Nephron progenitor cell (in vitro differentiated cells): ENCODE results near the gene MYEOV.

Source experiments
- DNase-seq: peaks from one replicate; pipeline ENCODE4 v3.0.0; 2021
- H3K27ac Mint-ChIP-seq: 2 replicates; pipeline ENCODE4 v1.8.0; 2021; ENCODE audit warnings: mild to moderate bottlenecking, moderate library complexity, mixed read lengths
- H3K27me3 Mint-ChIP-seq: 2 replicates; pipeline ENCODE4 v1.8.0; 2021; ENCODE audit warnings: mild to moderate bottlenecking, low read depth, mixed read lengths; ENCODE audit not compliant: poor library complexity
- H3K36me3 Mint-ChIP-seq: 2 replicates; pipeline ENCODE4 v1.8.0; 2021; ENCODE audit warnings: low read depth, mixed read lengths
- H3K4me1 Mint-ChIP-seq: 2 replicates; pipeline ENCODE4 v1.8.0; 2021; ENCODE audit warnings: mixed read lengths
- H3K4me3 Mint-ChIP-seq: 2 replicates; pipeline ENCODE4 v1.8.0; 2021; ENCODE audit warnings: mild to moderate bottlenecking, moderate library complexity, mixed read lengths
- H3K9me3 Mint-ChIP-seq: 2 replicates; pipeline ENCODE4 v1.8.0; 2021; ENCODE audit warnings: mild to moderate bottlenecking, moderate library complexity, mixed read lengths
- CTCF ChIP-seq: fragments of 200-600 bp; sonication (generic); IDR thresholded peaks from 2 replicates; pipeline ENCODE4 v1.5.0; 2021; ENCODE audit warnings: antibody characterized with exemption

Gene MYEOV

GRCh38 chr11:69262918-69263735 is 30.8 kb upstream of the MYEOV start:
- DNase-seq: no peak
- Mint-ChIP-seq H3K9me3 (peaks cover 25% of the 10 kb centered on the region), H3K4me1 (peaks cover 7% of the 10 kb centered on the region), H3K27me3 (peaks cover 8% of the 10 kb centered on the region), H3K36me3 (no peaks in the 10 kb centered on the region), H3K27ac (no peak overlapping the region), H3K4me3 (no peak overlapping the region)
- no peak for TF ChIP-seq CTCF

GRCh38 chr11:69263736-69264052 is 30.3 kb upstream of the MYEOV start:
- Mint-ChIP-seq H3K4me1 (peaks cover 7% of the 10 kb centered on the region), H3K9me3 (peaks cover 25% of the 10 kb centered on the region), H3K36me3 (no peaks in the 10 kb centered on the region), H3K4me3 (no peak overlapping the region), H3K27ac (no peak overlapping the region), H3K27me3 (peaks cover 8% of the 10 kb centered on the region)
- DNase-seq: no peak
- TF ChIP-seq CTCF: no peak

- Mint-ChIP-seq H3K4me1 (peaks cover 7% of the 10 kb centered on the region), H3K9me3 (peaks cover 25% of the 10 kb centered on the region), H3K4me3 (no peak overlapping the region), H3K27ac (no peak overlapping the region), H3K36me3 (no peaks in the 10 kb centered on the region), H3K27me3 (peaks cover 8% of the 10 kb centered on the region)
- TF ChIP-seq CTCF: no peak
- DNase-seq: no peak
Observed at GRCh38 chr11:69264486-69264885, 29.5 kb upstream of the MYEOV start.

- no peaks in the 10 kb centered on the region for H3K36me3 Mint-ChIP-seq
- no peak overlapping the region for H3K27ac Mint-ChIP-seq
- H3K4me3 Mint-ChIP-seq: no peak overlapping the region
- H3K4me1 Mint-ChIP-seq: peaks cover 7% of the 10 kb centered on the region
- H3K9me3 Mint-ChIP-seq: peaks cover 19% of the 10 kb centered on the region
- H3K27me3 Mint-ChIP-seq: peaks cover 8% of the 10 kb centered on the region
- DNase-seq: no peak
- no peak for TF ChIP-seq CTCF
Observed at GRCh38 chr11:69265210-69265609, 28.7 kb upstream of the MYEOV start.

GRCh38 chr11:69265911-69266510 is 27.9 kb upstream of the MYEOV start:
- no peak overlapping the region for H3K27ac Mint-ChIP-seq
- no peak for DNase-seq
- H3K4me1 Mint-ChIP-seq: peaks cover 5% of the 10 kb centered on the region
- H3K9me3 Mint-ChIP-seq: peaks cover 11% of the 10 kb centered on the region
- H3K36me3 Mint-ChIP-seq: no peaks in the 10 kb centered on the region
- H3K27me3 Mint-ChIP-seq: peaks cover 4% of the 10 kb centered on the region
- no peak overlapping the region for H3K4me3 Mint-ChIP-seq
- TF ChIP-seq CTCF: no peak

GRCh38 chr11:69267395-69267805 is 26.6 kb upstream of the MYEOV start:
- H3K27ac Mint-ChIP-seq: no peak overlapping the region
- no peak for TF ChIP-seq CTCF

More at GRCh38 chr11:69267395-69267805, 26.6 kb upstream of the MYEOV start:
- no peak overlapping the region for H3K4me3 Mint-ChIP-seq
- peaks cover 7% of the 10 kb centered on the region for H3K9me3 Mint-ChIP-seq
- H3K27me3 Mint-ChIP-seq: peaks cover 2% of the 10 kb centered on the region
- peaks cover 6% of the 10 kb centered on the region for H3K4me1 Mint-ChIP-seq
- H3K36me3 Mint-ChIP-seq: no peaks in the 10 kb centered on the region
- no peak for DNase-seq
